ENCODE measurements around the gene MAD1L1. TPM values are rescaled to one million over a fixed set of nuclear protein-coding genes. Genes with fewer than 3 reads are reported as not detected.

Gene MAD1L1
- total and polyA plus RNA-seq, 2 of the 4 experiments (the other 2 are of a cell fraction): 29.0 to 40.9 TPM

DNA sequence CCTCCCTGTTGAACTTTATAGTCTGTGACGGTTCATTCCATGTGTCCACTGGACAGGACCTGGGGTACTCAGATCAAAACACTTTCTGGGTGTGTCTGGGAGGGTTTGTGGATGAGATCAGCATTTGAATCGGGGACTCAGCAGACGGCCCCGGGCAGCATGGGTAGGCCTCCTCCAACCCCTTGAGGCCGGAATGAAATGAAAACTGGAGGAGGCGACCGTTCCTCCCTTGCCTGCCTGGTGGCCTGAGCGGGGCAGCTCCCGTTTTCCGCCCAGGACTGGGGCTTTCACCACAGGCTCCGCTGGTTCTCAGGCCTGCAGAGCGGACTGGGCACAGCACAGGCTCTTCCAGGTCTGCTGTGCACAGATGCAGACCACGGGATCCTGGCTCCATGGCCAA lies 247.7 kb downstream of the MAD1L1 start:
- Histone ChIP-seq H3K9me3 (ENCODE audit: control insufficient read depth, insufficient read depth, low read length) (no peaks in the 10 kb centered on the region), H2BK20ac (ENCODE audit: low read depth, low read length) (no peak overlapping the region), H3K4me1 (ENCODE audit: control insufficient read depth, insufficient read depth, low read length) (no peaks in the 10 kb centered on the region), H4K5ac (ENCODE audit: low read depth, low read length) (no peak overlapping the region), H2BK5ac (ENCODE audit: low read depth, low read length, poor library complexity, severe bottlenecking) (no peak overlapping the region), H2AFZ (replicated peaks; ENCODE audit: low read length, poor library complexity) (no peak overlapping the region), H3K4me2 (ENCODE audit: low read depth, low read length) (no peak overlapping the region), H3K23ac (ENCODE audit: low read depth, low read length) (no peak overlapping the region), H3K14ac (replicated peaks; ENCODE audit: low read depth, low read length) (no peak overlapping the region), H3K18ac (ENCODE audit: low read depth, low read length) (no peak overlapping the region), H2AK9ac (replicated peaks; ENCODE audit: low read depth, low read length, poor library complexity) (no peak overlapping the region), H3K36me3 (ENCODE audit: control insufficient read depth, insufficient read depth, low read length) (no peaks in the 10 kb centered on the region; the same call in 1 of the 2 replicates), H4K91ac (ENCODE audit: insufficient read depth, low read depth, low read length) (no peak overlapping the region), H3K27me3 (ENCODE audit: control insufficient read depth, insufficient read depth, low read length) (no peaks in the 10 kb centered on the region), H3K4me3 (ENCODE audit: insufficient read depth, low read depth, low read length) (no peak overlapping the region), H3K4ac (ENCODE audit: low read depth, low read length) (no peak overlapping the region), H4K20me1 (ENCODE audit: insufficient read depth, low read length) (no peaks in the 10 kb centered on the region), H3K56ac (ENCODE audit: extremely low read depth, insufficient read depth, low read length) (no peak overlapping the region), H3K27ac (ENCODE audit: insufficient read depth, low read length) (no peak overlapping the region), H4K8ac (ENCODE audit: low read depth in 2 of 2, low read length in 2 of 2) (no peak overlapping the region), H3K9ac (ENCODE audit: low read depth, low read length) (no peak overlapping the region), H3K79me1 (ENCODE audit: low read depth in 1 of 2, low read length in 2 of 2) (0 out of 4 replicates have a peak, but pooled peaks cover 0 to 4% of the 10 kb centered on the region in 2 experiments), H2BK120ac (ENCODE audit: low read depth, low read length) (no peak overlapping the region), H2BK15ac (ENCODE audit: low read depth, low read length) (no peak overlapping the region), H2AK5ac (ENCODE audit: low read depth, low read length) (no peak overlapping the region), H3K9me1 (ENCODE audit: insufficient read depth, low read length) (no peaks in the 10 kb centered on the region; the same call in 1 of the 2 replicates)
- ChIA-PET CTCF (no interaction called here), POLR2A (ENCODE audit: unreplicated experiment) (no interaction called here)
- 89% methylated on average over 4 of the region's 13 CpGs; no CpG with 5 or more reads in 1 of the 2 experiments for WGBS, 2 experiments (ENCODE audit: extremely low coverage in 2 of 2, insufficient read length in 1 of 2)
- ATAC-seq (ENCODE audit: low read depth) (no peak), DNase-seq (no peak)
- no TSS peak for BruUV-seq (replicated peaks)
- TF ChIP-seq BHLHE40 (IDR thresholded peaks at IDR 0.05; ENCODE audit: low read depth, low read length) (no peak), RCOR1 (IDR thresholded peaks at IDR 0.05; ENCODE audit: insufficient replicate concordance, low read length) (no peak), MAZ (IDR thresholded peaks at IDR 0.05; ENCODE audit: borderline replicate concordance, low read depth, low read length) (no peak), RAD21 (IDR thresholded peaks at IDR 0.05; ENCODE audit: low read length) (no peak), MAFK (IDR thresholded peaks at IDR 0.05; ENCODE audit: low read depth, low read length) (no peak), POLR2A (IDR thresholded peaks at IDR 0.05; ENCODE audit: low read depth, low read length) (no peak), RFX5 (IDR thresholded peaks at IDR 0.05; ENCODE audit: low read depth, low read length) (no peak), CEBPB (IDR thresholded peaks at IDR 0.05; ENCODE audit: low read depth, low read length) (no peak), SMC3 (IDR thresholded peaks at IDR 0.05; ENCODE audit: low read depth, low read length) (no peak), CHD1 (IDR thresholded peaks at IDR 0.05; ENCODE audit: low read depth, low read length) (no peak), MXI1 (IDR thresholded peaks at IDR 0.05; ENCODE audit: borderline replicate concordance, low read depth, low read length) (no peak), NFE2L2 (IDR thresholded peaks at IDR 0.05; ENCODE audit: low read depth, low read length) (no peak), FOS (IDR thresholded peaks at IDR 0.05; ENCODE audit: low read depth, low read length) (no peak)
- TF ChIP-seq, protein P1, sequence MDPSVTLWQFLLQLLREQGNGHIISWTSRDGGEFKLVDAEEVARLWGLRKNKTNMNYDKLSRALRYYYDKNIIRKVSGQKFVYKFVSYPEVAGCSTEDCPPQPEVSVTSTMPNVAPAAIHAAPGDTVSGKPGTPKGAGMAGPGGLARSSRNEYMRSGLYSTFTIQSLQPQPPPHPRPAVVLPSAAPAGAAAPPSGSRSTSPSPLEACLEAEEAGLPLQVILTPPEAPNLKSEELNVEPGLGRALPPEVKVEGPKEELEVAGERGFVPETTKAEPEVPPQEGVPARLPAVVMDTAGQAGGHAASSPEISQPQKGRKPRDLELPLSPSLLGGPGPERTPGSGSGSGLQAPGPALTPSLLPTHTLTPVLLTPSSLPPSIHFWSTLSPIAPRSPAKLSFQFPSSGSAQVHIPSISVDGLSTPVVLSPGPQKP (IDR thresholded peaks at IDR 0.05; ENCODE audit: borderline replicate concordance, low read depth, low read length): no peak
- TF ChIP-seq, protein P2, sequence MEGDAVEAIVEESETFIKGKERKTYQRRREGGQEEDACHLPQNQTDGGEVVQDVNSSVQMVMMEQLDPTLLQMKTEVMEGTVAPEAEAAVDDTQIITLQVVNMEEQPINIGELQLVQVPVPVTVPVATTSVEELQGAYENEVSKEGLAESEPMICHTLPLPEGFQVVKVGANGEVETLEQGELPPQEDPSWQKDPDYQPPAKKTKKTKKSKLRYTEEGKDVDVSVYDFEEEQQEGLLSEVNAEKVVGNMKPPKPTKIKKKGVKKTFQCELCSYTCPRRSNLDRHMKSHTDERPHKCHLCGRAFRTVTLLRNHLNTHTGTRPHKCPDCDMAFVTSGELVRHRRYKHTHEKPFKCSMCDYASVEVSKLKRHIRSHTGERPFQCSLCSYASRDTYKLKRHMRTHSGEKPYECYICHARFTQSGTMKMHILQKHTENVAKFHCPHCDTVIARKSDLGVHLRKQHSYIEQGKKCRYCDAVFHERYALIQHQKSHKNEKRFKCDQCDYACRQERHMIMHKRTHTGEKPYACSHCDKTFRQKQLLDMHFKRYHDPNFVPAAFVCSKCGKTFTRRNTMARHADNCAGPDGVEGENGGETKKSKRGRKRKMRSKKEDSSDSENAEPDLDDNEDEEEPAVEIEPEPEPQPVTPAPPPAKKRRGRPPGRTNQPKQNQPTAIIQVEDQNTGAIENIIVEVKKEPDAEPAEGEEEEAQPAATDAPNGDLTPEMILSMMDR (conservative IDR thresholded peaks at IDR 0.05; ENCODE audit: low read depth, low read length): no peak
- TF ChIP-seq, protein P3, sequence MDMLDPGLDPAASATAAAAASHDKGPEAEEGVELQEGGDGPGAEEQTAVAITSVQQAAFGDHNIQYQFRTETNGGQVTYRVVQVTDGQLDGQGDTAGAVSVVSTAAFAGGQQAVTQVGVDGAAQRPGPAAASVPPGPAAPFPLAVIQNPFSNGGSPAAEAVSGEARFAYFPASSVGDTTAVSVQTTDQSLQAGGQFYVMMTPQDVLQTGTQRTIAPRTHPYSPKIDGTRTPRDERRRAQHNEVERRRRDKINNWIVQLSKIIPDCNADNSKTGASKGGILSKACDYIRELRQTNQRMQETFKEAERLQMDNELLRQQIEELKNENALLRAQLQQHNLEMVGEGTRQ (IDR thresholded peaks at IDR 0.05; ENCODE audit: low read depth, low read length): no peak
- in situ Hi-C loops (cut with MboI; ENCODE audit: low sequenced_read_pairs): no loop called here
- dilution Hi-C loops (cut with HindIII; ENCODE audit: low sequenced_read_pairs, unreplicated experiment): no loop called here
- intact Hi-C loops (cut with micrococcal nuclease): no loop called here
